BE2C (cell line): ENCODE results near the gene TLE4.
"Not testable (repeated sequence)": the region's sequence is repeated elsewhere in the genome, so short reads cannot be mapped to it uniquely, and the experiment has no call there.

Experiments used
- DNase-seq: peaks from one replicate; pipeline ENCODE4 v3.0.0-alpha.2; 2020
- H3K27me3 ChIP-seq: fragments of 250-450 bp; sonication (Bioruptor Pico); 2 replicates; pipeline ENCODE4 v1.5.1; 2020; ENCODE audit warnings: mild to moderate bottlenecking
- H3K36me3 ChIP-seq: fragments of 250-450 bp; sonication (Bioruptor Pico); 2 replicates; pipeline ENCODE4 v1.5.1; 2020; ENCODE audit warnings: mild to moderate bottlenecking
- H3K4me1 ChIP-seq: fragments of 250-450 bp; sonication (Bioruptor Pico); 2 replicates; pipeline ENCODE4 v1.5.1; 2020
- H3K4me3 ChIP-seq: 2 replicates; pipeline ENCODE4 v1.5.1; 2011; ENCODE audit warnings: low read depth, low read length
- H3K9me3 ChIP-seq: fragments of 250-450 bp; sonication (Bioruptor Pico); 2 replicates; pipeline ENCODE4 v1.5.1; 2020
- TF ChIP-seq, protein P1 (sequence below): IDR thresholded peaks from 2 replicates; pipeline ENCODE4 v1.5.1; 2012; ENCODE audit warnings: mild to moderate bottlenecking, low read depth, low read length

Gene TLE4

DNA sequence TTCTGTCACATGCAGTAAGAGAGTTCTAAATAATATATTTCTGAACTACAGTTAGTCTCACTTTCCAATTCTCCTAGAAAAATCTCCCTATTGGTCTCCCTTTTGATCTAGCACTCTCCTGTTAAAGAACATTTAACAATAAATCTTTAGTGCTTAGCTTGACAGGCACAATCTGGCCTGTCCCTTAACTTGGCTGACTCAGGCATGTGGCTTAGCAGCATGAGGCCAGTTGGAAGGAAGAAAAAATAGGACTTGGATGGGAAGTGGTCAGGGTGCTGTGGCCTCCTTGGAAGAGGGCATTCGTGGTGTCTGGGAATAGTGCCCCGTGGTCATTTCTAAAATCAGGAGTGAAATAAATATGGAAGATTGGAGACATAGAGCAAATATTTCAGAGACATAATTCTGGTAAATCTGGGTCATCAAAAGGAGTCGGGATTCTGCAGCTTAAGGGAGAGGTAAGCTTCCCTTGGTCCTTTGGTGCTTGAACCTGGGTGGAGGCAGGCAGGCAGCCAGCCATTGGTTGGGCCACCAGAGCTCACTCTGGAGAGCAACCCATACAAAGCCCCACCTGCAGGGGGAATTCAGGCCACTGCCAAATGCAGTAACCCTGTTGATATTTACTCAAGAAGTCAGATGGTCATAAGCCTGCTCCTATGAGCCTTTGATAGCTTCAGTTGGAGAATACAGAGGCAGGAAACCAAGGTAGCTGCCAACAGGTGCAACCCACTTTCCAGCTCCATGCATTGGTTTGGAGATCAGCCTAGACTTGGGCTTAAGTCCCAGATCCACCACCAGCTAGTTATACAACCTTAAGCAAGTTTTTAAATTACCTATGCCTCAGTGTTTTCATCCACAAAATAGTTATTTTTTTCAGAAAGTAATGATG lies 28.8 kb upstream of the TLE4 start:
- H3K4me3 ChIP-seq = no peak overlapping the region
- no peak for DNase-seq
- no peaks in the 10 kb centered on the region for H3K9me3 ChIP-seq
- TF ChIP-seq, protein P1, sequence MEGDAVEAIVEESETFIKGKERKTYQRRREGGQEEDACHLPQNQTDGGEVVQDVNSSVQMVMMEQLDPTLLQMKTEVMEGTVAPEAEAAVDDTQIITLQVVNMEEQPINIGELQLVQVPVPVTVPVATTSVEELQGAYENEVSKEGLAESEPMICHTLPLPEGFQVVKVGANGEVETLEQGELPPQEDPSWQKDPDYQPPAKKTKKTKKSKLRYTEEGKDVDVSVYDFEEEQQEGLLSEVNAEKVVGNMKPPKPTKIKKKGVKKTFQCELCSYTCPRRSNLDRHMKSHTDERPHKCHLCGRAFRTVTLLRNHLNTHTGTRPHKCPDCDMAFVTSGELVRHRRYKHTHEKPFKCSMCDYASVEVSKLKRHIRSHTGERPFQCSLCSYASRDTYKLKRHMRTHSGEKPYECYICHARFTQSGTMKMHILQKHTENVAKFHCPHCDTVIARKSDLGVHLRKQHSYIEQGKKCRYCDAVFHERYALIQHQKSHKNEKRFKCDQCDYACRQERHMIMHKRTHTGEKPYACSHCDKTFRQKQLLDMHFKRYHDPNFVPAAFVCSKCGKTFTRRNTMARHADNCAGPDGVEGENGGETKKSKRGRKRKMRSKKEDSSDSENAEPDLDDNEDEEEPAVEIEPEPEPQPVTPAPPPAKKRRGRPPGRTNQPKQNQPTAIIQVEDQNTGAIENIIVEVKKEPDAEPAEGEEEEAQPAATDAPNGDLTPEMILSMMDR = no peak
- no peaks in the 10 kb centered on the region for H3K36me3 ChIP-seq
- H3K27me3 ChIP-seq = no peaks in the 10 kb centered on the region
- H3K4me1 ChIP-seq = no peaks in the 10 kb centered on the region

DNA sequence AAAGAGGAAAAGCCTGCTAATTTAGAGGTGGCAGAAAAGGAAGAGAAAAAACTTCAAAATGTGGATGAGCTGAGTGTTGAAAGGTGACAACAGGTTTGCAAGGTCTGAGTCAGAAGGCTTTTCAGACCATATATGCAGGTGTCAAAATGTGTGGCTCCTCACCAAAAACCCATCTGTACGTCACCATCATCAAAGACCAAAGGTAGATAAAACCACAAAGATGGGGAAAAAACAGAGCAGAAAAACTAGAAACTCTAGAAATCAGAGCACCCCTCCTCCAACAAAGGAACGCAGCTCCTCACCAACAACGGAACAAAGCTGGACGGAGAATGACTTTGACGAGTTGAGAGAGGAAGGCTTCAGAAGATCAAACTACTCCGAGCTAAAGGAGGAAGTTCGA lies 27.4 kb upstream of the TLE4 start:
- H3K4me3 ChIP-seq, H3K36me3 ChIP-seq, DNase-seq, H3K4me1 ChIP-seq, H3K9me3 ChIP-seq, H3K27me3 ChIP-seq: not testable (repeated sequence)

DNA sequence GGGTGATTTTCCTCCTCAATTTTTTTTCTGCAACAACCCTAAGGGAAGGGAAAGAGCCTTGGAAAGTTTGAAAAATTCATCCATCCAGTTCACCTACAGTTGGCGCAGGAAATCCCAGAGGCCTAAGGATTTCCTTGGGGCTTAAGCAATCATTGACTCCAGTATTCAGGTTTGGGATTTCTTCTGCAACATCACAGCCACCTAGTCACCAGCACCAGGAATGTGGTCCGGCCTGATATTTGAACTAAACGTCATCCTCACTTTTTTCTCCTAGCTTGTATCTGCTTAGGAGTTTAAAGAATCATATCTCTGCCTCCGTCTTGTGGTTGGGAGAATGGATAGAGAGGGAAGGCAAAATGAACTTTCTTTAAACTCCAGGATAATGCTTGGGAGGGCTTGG lies 20.2 kb upstream of the TLE4 start:
- Histone ChIP-seq H3K4me3 (no peak overlapping the region), H3K36me3 (no peaks in the 10 kb centered on the region), H3K27me3 (no peaks in the 10 kb centered on the region), H3K4me1 (no peaks in the 10 kb centered on the region), H3K9me3 (no peaks in the 10 kb centered on the region)
- no peak for DNase-seq
- TF ChIP-seq, protein P1 = no peak

DNA sequence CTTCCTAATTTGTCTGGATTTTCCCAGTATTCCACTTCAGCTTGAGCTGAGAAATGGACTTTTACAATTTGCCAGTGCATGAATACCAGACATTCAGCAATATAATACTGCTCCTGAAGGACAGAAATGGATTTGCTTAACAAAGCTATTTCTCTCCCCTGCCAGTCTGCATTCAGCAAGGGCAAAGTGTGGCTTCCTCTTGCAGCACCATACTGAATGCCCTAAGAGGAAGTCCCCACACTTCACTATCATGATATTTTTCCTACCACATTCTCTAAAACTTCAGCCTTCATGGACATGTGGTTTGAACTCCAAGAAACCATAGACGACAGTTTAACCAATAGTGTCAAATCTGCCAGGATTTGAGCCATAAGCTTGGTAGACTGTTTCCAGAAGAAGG lies 19.8 kb upstream of the TLE4 start:
- TF ChIP-seq, protein P1 = no peak
- Histone ChIP-seq H3K9me3 (no peaks in the 10 kb centered on the region), H3K4me3 (no peak overlapping the region), H3K4me1 (no peaks in the 10 kb centered on the region), H3K36me3 (no peaks in the 10 kb centered on the region), H3K27me3 (no peaks in the 10 kb centered on the region)
- no peak for DNase-seq

DNA sequence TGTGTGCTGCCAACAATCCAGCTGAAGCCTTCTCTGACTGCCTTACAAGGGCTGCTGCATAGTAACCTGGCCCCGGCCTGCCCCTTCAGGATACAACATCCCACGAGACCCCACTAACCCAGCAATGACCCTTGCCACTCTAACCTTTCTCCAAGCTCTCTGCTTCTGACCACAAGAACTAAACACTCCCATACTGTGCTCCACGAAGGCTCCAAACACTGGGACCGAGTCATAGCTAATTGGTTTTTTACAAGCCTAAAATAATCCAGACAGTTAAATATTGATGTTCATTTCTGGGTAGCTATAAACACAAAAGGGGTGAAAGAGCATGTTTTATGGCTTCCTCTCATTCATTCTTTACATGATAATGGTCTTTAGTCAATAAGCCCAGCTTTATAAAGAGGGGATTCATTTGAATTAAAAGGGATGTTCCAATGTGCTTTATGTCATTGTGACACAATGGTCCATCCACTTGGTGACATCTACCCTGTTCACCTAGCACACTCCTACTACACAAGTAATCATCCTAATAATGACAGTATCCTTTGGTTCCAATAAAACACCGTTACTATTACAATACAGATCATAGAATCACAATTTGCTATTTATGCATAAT lies 16.2 kb upstream of the TLE4 start:
- Histone ChIP-seq H3K4me3 (no peak overlapping the region), H3K27me3 (no peaks in the 10 kb centered on the region), H3K4me1 (peaks cover 12% of the 10 kb centered on the region), H3K9me3 (no peaks in the 10 kb centered on the region), H3K36me3 (no peaks in the 10 kb centered on the region)
- no peak for DNase-seq
- TF ChIP-seq, protein P1 = no peak

DNA sequence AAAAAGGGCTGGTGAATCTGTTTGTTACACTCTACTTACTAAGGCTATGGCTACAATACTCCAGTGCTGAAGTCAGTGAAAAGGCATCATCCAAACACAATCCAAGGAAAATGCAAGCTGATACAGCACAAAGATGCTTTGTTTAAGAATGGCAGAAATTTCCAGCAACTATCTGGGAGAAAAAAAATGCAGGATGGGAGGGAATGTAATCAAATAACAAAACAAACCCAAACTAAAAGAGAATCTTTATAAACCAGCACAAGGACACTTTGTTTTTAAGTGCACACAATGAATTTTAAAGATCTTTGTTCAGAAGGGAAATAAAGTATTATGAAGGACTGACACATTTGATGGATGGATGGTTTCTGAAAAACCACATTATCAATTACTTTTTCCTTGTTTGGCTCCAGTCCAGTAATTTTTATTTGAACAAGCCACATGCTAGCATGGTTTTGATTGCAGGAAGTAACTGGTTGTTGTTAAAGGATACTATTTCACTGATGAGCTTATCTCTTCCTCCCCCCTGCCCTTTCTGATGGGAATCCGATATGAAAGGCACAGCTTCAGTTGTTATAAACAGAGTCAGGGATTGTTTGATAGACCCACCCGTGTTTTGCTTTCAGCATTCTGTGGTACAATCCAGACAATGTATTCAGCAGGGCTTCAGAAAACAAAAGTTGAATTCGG lies 12.1 kb upstream of the TLE4 start:
- Histone ChIP-seq H3K4me3 (peak overlapping the region; percentile 18; the same call in 1 of the 2 replicates), H3K4me1 (peaks cover 15% of the 10 kb centered on the region), H3K36me3 (no peaks in the 10 kb centered on the region), H3K27me3 (no peaks in the 10 kb centered on the region), H3K9me3 (no peaks in the 10 kb centered on the region)
- TF ChIP-seq, protein P1 = no peak
- DNase-seq = no peak
